H1 (cell line): ENCODE measurements around the gene ATCAY. TPM values are rescaled to one million over a fixed set of nuclear protein-coding genes. Genes with fewer than 3 reads are reported as not detected.

Experiments
- CTCF ChIA-PET: fragments of 300-600 bp; sonication (Branson Sonifier 250); formaldehyde crosslinking; loops from one replicate; lab custom pipeline; 2021; ENCODE audit not compliant: partially characterized antibody; lab: Charles Lee
- POLR2A ChIA-PET: fragments of 300-600 bp; sonication (Branson Sonifier 250); formaldehyde crosslinking; loops from one replicate; lab custom pipeline; 2021; ENCODE audit warnings: inconsistent platforms; ENCODE audit not compliant: partially characterized antibody; lab: Charles Lee
- DNase-seq, 2 experiments: peaks; one replicate each; pipeline versions ENCODE4 v3.0.0 to v3.0.0-alpha.2; 2010 to 2022; ENCODE audit warnings: low spot score in 2 of 2, low read depth in 1 of 2, mixed read lengths in 1 of 2
- FAIRE-seq: peaks from 2 replicates; lab custom pipeline; 2011; peaks lifted over from hg19 to GRCh38; lab: Jason Lieb, UNC
- H2AFZ ChIP-seq: 2 replicates; pipeline ENCODE4 v1.8.1; 2012; ENCODE audit warnings: low read length, inconsistent platforms
- H2AK5ac ChIP-seq: 2 replicates; pipeline ENCODE4 v1.6.1; 2013; ENCODE audit warnings: low read depth, low read length
- H2BK120ac ChIP-seq: replicated peaks from 2 replicates; pipeline ENCODE3; 2013; ENCODE audit warnings: low read depth, low read length, inconsistent platforms
- H2BK12ac ChIP-seq: 2 replicates; pipeline ENCODE4 v1.6.1; 2013; ENCODE audit warnings: low read depth, low read length
- H2BK15ac ChIP-seq: 2 replicates; pipeline ENCODE4 v1.6.1; 2013; ENCODE audit warnings: low read length
- H2BK20ac ChIP-seq: 2 replicates; pipeline ENCODE4 v1.6.1; 2013; ENCODE audit warnings: low read length
- H2BK5ac ChIP-seq: 2 replicates; pipeline ENCODE4 v1.6.1; 2013; ENCODE audit warnings: low read depth, low read length
- H3K14ac ChIP-seq: 2 replicates; pipeline ENCODE4 v1.6.1; 2013; ENCODE audit warnings: inconsistent platforms; ENCODE audit not compliant: insufficient read length
- H3K18ac ChIP-seq: 2 replicates; pipeline ENCODE4 v1.6.1; 2013; ENCODE audit warnings: low read length; ENCODE audit errors: extremely low read depth
- H3K23ac ChIP-seq: 2 replicates; pipeline ENCODE4 v1.6.1; 2013; ENCODE audit warnings: inconsistent platforms; ENCODE audit not compliant: insufficient read length
- H3K23me2 ChIP-seq: 2 replicates; pipeline ENCODE4 v1.6.1; 2013; ENCODE audit warnings: low read depth, low read length
- H3K27ac ChIP-seq: 2 replicates; pipeline ENCODE4 v1.6.1; 2011; ENCODE audit warnings: low read depth, low read length, inconsistent platforms
- H3K27me3 ChIP-seq, 4 experiments: replicated peaks in 1 of 4; 1 replicate in 1 of 4; 2 replicates in 3 of 4; pipeline versions ENCODE4 v1.6.1 to v1.8.1; 2011 to 2013; ENCODE audit warnings: low read length in 3 of 4, mild to moderate bottlenecking in 3 of 4, inconsistent platforms in 2 of 4, mixed read lengths in 2 of 4, moderate library complexity in 1 of 4; ENCODE audit not compliant: control insufficient read depth in 3 of 4, insufficient read depth in 3 of 4; ENCODE audit errors: extremely low read depth in 1 of 4
- H3K36me3 ChIP-seq, 4 experiments: 2 replicates each; pipeline versions ENCODE4 v1.6.1 to v1.8.1; 2011 to 2013; ENCODE audit warnings: mild to moderate bottlenecking in 4 of 4, low read length in 3 of 4, moderate library complexity in 2 of 4, control low read depth in 1 of 4, inconsistent platforms in 1 of 4; ENCODE audit not compliant: insufficient read depth in 4 of 4, control insufficient read depth in 2 of 4
- H3K4ac ChIP-seq: replicated peaks from 2 replicates; pipeline ENCODE3; 2013; ENCODE audit warnings: low read length, low read depth, mixed read lengths, inconsistent platforms; ENCODE audit not compliant: insufficient read length
- H3K4me1 ChIP-seq, 4 experiments: replicated peaks in 1 of 4; 1 replicate in 1 of 4; 2 replicates in 3 of 4; pipeline versions ENCODE4 v1.6.1 to v1.8.1; 2011 to 2013; ENCODE audit warnings: low read length in 3 of 4, inconsistent platforms in 2 of 4, mixed read lengths in 1 of 4; ENCODE audit not compliant: insufficient read depth in 4 of 4, control insufficient read depth in 3 of 4
- H3K4me2 ChIP-seq, 2 experiments: 2 replicates each; pipeline versions ENCODE4 v1.6.1 to v1.8.1; 2011 to 2013; ENCODE audit warnings: low read depth in 2 of 2, low read length in 2 of 2, control low read depth in 1 of 2, inconsistent platforms in 1 of 2, mild to moderate bottlenecking in 1 of 2; ENCODE audit not compliant: insufficient read depth in 1 of 2
- H3K4me3 ChIP-seq, 4 experiments: fragments of 200-600, 300-600 bp in 1 of 4; sonication (generic), shearing (Covaris generic), sonication (Bioruptor Twin) in 1 of 4; 2 replicates each; pipeline versions ENCODE4 v1.5.1 to v1.8.1; 2011 to 2016; ENCODE audit warnings: low read length in 4 of 4, low read depth in 3 of 4, control low read depth in 2 of 4, inconsistent platforms in 2 of 4, mild to moderate bottlenecking in 2 of 4, mixed read lengths in 1 of 4, moderate library complexity in 1 of 4; ENCODE audit not compliant: insufficient read depth in 2 of 4; ENCODE audit errors: extremely low read depth in 1 of 4
- H3K56ac ChIP-seq: replicated peaks from 2 replicates; pipeline ENCODE3; 2013; ENCODE audit warnings: low read depth, mild to moderate bottlenecking, mixed read lengths, low read length, inconsistent platforms; ENCODE audit not compliant: insufficient read length
- H3K79me1 ChIP-seq: 2 replicates; pipeline ENCODE4 v1.6.1; 2013; ENCODE audit warnings: low read depth, low read length, control low read depth
- H3K79me2 ChIP-seq, 2 experiments: 2 replicates each; pipeline versions ENCODE4 v1.6.1 to v1.8.1; 2012 to 2013; ENCODE audit warnings: low read length in 2 of 2, mild to moderate bottlenecking in 2 of 2, inconsistent platforms in 1 of 2; ENCODE audit not compliant: insufficient read depth in 2 of 2, control insufficient read depth in 1 of 2
- H3K9ac ChIP-seq, 4 experiments: replicated peaks in 1 of 4; 1 replicate in 1 of 4; 2 replicates in 3 of 4; pipeline versions ENCODE4 v1.6.1 to v1.8.1; 2011 to 2013; ENCODE audit warnings: low read depth in 3 of 4, low read length in 3 of 4, control low read depth in 2 of 4, mild to moderate bottlenecking in 2 of 4, moderate library complexity in 2 of 4, inconsistent platforms in 1 of 4; ENCODE audit errors: extremely low read depth in 1 of 4
- H3K9me3 ChIP-seq, 2 experiments: 2 replicates each; pipeline versions ENCODE4 v1.6.1 to v1.8.1; 2012 to 2013; ENCODE audit warnings: mild to moderate bottlenecking in 2 of 2, moderate library complexity in 2 of 2, control low read depth in 1 of 2, inconsistent platforms in 1 of 2, low read depth in 1 of 2, low read length in 1 of 2, mixed read lengths in 1 of 2; ENCODE audit not compliant: insufficient read depth in 2 of 2
- H4K20me1 ChIP-seq, 2 experiments: replicated peaks in 1 of 2; 2 replicates each; pipeline versions ENCODE3 to v1.8.1; 2011 to 2013; ENCODE audit warnings: inconsistent platforms in 2 of 2, low read length in 2 of 2, mild to moderate bottlenecking in 1 of 2; ENCODE audit not compliant: insufficient read depth in 2 of 2, control insufficient read depth in 1 of 2
- H4K5ac ChIP-seq: 2 replicates; pipeline ENCODE4 v1.6.1; 2013; ENCODE audit warnings: low read length, low read depth, mixed read lengths, inconsistent platforms; ENCODE audit not compliant: insufficient read length
- H4K8ac ChIP-seq: 2 replicates; pipeline ENCODE4 v1.8.0; 2013; ENCODE audit warnings: mild to moderate bottlenecking, moderate library complexity, low read length, inconsistent platforms; ENCODE audit not compliant: insufficient read depth; ENCODE audit errors: extremely low read depth
- H4K91ac ChIP-seq: replicated peaks from 2 replicates; pipeline ENCODE3; 2013; ENCODE audit warnings: low read length, mixed read lengths, inconsistent platforms; ENCODE audit not compliant: insufficient read length
- EP300 ChIP-seq, 2 experiments: IDR thresholded peaks; 1 replicate in 1 of 2; 2 replicates in 1 of 2; pipeline ENCODE4 v1.6.1; 2011 to 2012; ENCODE audit warnings: low read depth in 2 of 2, low read length in 2 of 2, mild to moderate bottlenecking in 2 of 2, borderline replicate concordance in 1 of 2, inconsistent platforms in 1 of 2, moderate library complexity in 1 of 2
- POLR2AphosphoS5 ChIP-seq: IDR thresholded peaks from 2 replicates; pipeline ENCODE4 v1.6.1; 2011; ENCODE audit warnings: low read depth, low read length
- RNF2 ChIP-seq: fragments of 200-900, 300-1000 bp; sonication (generic); IDR thresholded peaks from 2 replicates; pipeline ENCODE4 v1.7.1; 2016; ENCODE audit warnings: borderline replicate concordance, low read depth, mild to moderate bottlenecking, antibody characterized with exemption, low read length; ENCODE audit not compliant: poor library complexity, severe bottlenecking; ENCODE audit errors: missing control alignments
- TAF1 ChIP-seq: IDR thresholded peaks from 2 replicates; pipeline ENCODE4 v1.6.1; 2011; ENCODE audit warnings: mild to moderate bottlenecking, low read depth, low read length
- USF2 ChIP-seq: IDR thresholded peaks from 2 replicates; pipeline ENCODE4 v1.6.1; 2011; ENCODE audit warnings: low read length, improper control_type of control experiment
- WGBS, 2 experiments: shearing (Covaris generic) in 1 of 2; methylation state at CpG; one replicate each; pipeline versions ENCODE4 v1.1.6 to v1.1.7; 2013 to 2015; ENCODE audit warnings: low lambda C conversion rate in 2 of 2, mixed read lengths in 2 of 2, inconsistent platforms in 1 of 2, low coverage in 1 of 2, missing lambda C conversion rate in 1 of 2; ENCODE audit not compliant: insufficient replicate concordance in 2 of 2, insufficient coverage in 1 of 2, insufficient read length in 1 of 2; ENCODE audit errors: extremely low coverage in 1 of 2, missing lambda C conversion rate in 1 of 2; 5-methylcytosine and 5-hydroxymethylcytosine counted together
- polyA plus RNA-seq, 7 experiments: library from polyadenylated mRNA; depleted of rRNA in 3 of 7; stranded (reverse) in 5 of 7; unstranded in 2 of 7; fragments of >200 nt in 5 of 7; fragments of 200-250 nt in 2 of 7; gene quantifications; 1 replicate in 5 of 7; 2 replicates in 1 of 7; 4 replicates in 1 of 7; pipeline versions ENCODE4 v1.2.1 to v1.2.3, GENCODE V29; 2011 to 2013; ENCODE audit warnings: missing spikeins in 2 of 7, mixed read lengths in 2 of 7
- total RNA-seq: library from RNA; stranded (reverse); fragmentation: NEBNext Ultra II Directional; extraction: Animal tissue kit (Norgen Biotek cat#: 25700); gene quantifications from 2 replicates; pipeline ENCODE4 v1.2.1, GENCODE V29; 2021

The ATCAY gene
- total and polyA plus RNA-seq, 2 of the 8 experiments (the other 6 are each of a cell fraction or from before 2014, with no cell fraction given) = 24.4 to 33.8 TPM

- ChIA-PET CTCF (no interaction called here), POLR2A (interaction anchor here (0.8 kb wide), 1 partner anchor 72 kb away, joined by 3 read pairs; no protein-coding TSS in a partner anchor)
- Histone ChIP-seq H3K4me3 (no peak overlapping the region), H3K14ac (no peak overlapping the region), H3K56ac (no peak overlapping the region), H4K5ac (no peak overlapping the region), H3K27me3 (no peaks in the 10 kb centered on the region), H3K79me1 (no peaks in the 10 kb centered on the region), H3K23ac (no peak overlapping the region), H2BK12ac (no peak overlapping the region), H3K9ac (no peak overlapping the region), H3K36me3 (peaks cover 7 to 43% (median 26%) of the 10 kb centered on the region in 4 experiments), H2BK120ac (no peak overlapping the region), H3K4me2 (no peak overlapping the region), H3K4ac (no peak overlapping the region), H3K27ac (no peak overlapping the region), H3K18ac (no peak overlapping the region), H3K4me1 (no peaks in the 10 kb centered on the region), H2AFZ (no peak overlapping the region), H2BK5ac (no peak overlapping the region), H4K20me1 (peaks cover 0 to 3% of the 10 kb centered on the region in 2 experiments), H2BK20ac (no peak overlapping the region), H3K23me2 (no peaks in the 10 kb centered on the region), H4K91ac (no peak overlapping the region), H4K8ac (peak overlapping the region; percentile 51; the same call in 1 of the 2 replicates), H3K9me3 (peaks cover 11 to 16% of the 10 kb centered on the region in 2 experiments), H2BK15ac (no peak overlapping the region), H3K79me2 (no peaks in the 10 kb centered on the region), H2AK5ac (no peak overlapping the region)
- FAIRE-seq (no peak), DNase-seq (no peak)
- 98% methylated on average over 6 of the region's 14 CpGs; no CpG with 5 or more reads in 1 of the 2 experiments for WGBS, 2 experiments
- no peak for TF ChIP-seq POLR2AphosphoS5
- TF ChIP-seq USF2 = no peak
- TF ChIP-seq TAF1 = no peak
- no peak for TF ChIP-seq RNF2
- TF ChIP-seq EP300 (IDR thresholded peaks at IDR 0.05; ENCODE audit: borderline replicate concordance in 1 of 2, low read depth in 2 of 2, low read length in 2 of 2) = no peak
Observed at GRCh38 chr19:3908266-3909054, 28.0 kb downstream of the ATCAY start.
